Smooth muscle cell (in vitro differentiated cells): ENCODE measurements around the gene VASH2. TPM values are rescaled to one million over a fixed set of nuclear protein-coding genes. Genes with fewer than 3 reads are reported as not detected.
A peak's percentile ranks its signal among the peaks of the same experiment; 100 is the strongest.

Source experiments
- DNase-seq: peaks from one replicate; lab custom pipeline; 2025; ENCODE audit not compliant: unreplicated experiment; lab: John Stamatoyannopoulos, UW
- H2AFZ ChIP-seq: fragments of 200-600 bp; sonication (generic); 2 replicates; pipeline ENCODE4 v1.6.0; 2016; ENCODE audit warnings: antibody characterized with exemption, low read depth, mild to moderate bottlenecking
- H3F3A ChIP-seq: fragments of 200-600 bp; sonication (generic); 2 replicates; pipeline ENCODE4 v1.6.0; 2017; ENCODE audit warnings: antibody characterized with exemption, low read depth
- H3K27ac ChIP-seq: fragments of 200-600 bp; sonication (generic); 2 replicates; pipeline ENCODE4 v1.5.1; 2016; ENCODE audit warnings: low read depth, mild to moderate bottlenecking
- H3K27me3 ChIP-seq: fragments of 200-600 bp; sonication (generic); 2 replicates; pipeline ENCODE4 v1.6.1; 2016; ENCODE audit warnings: low read depth, mild to moderate bottlenecking
- H3K36me3 ChIP-seq: fragments of 200-600 bp; sonication (generic); 2 replicates; pipeline ENCODE4 v1.5.1; 2016; ENCODE audit warnings: low read depth
- H3K4me1 ChIP-seq: fragments of 200-600 bp; sonication (generic); 2 replicates; pipeline ENCODE4 v1.5.1; 2016; ENCODE audit warnings: low read depth
- H3K4me2 ChIP-seq: fragments of 200-600 bp; sonication (generic); 2 replicates; pipeline ENCODE4 v1.6.0; 2016; ENCODE audit warnings: mild to moderate bottlenecking
- H3K4me3 ChIP-seq: fragments of 200-600 bp; sonication (generic); 2 replicates; pipeline ENCODE4 v1.5.1; 2016; ENCODE audit warnings: mild to moderate bottlenecking
- H3K79me2 ChIP-seq: fragments of 200-600 bp; sonication (generic); 2 replicates; pipeline ENCODE4 v1.6.0; 2016; ENCODE audit warnings: low read depth, mild to moderate bottlenecking
- H3K9ac ChIP-seq: fragments of 200-600 bp; sonication (generic); 2 replicates; pipeline ENCODE4 v1.6.0; 2016; ENCODE audit warnings: low read depth
- H3K9me3 ChIP-seq: fragments of 200-600 bp; sonication (generic); replicated peaks from 2 replicates; pipeline ENCODE4 v1.5.1; 2016; ENCODE audit warnings: low read depth
- H4K20me1 ChIP-seq: fragments of 200-600 bp; sonication (generic); 2 replicates; pipeline ENCODE4 v1.6.0; 2016; ENCODE audit warnings: low read depth
- CTCF ChIP-seq: fragments of 200-600 bp; sonication (generic); IDR thresholded peaks from 2 replicates; pipeline ENCODE4 v1.5.1; 2017; ENCODE audit warnings: borderline replicate concordance, mild to moderate bottlenecking, antibody characterized with exemption; ENCODE audit not compliant: insufficient read depth, poor library complexity, severe bottlenecking
- WGBS: methylation state at CpG from one replicate; pipeline ENCODE4 v1.1.7; 2016; ENCODE audit warnings: low lambda C conversion rate; 5-methylcytosine and 5-hydroxymethylcytosine counted together
- polyA plus RNA-seq: library from polyadenylated mRNA; unstranded; fragments of >200 nt; fragmentation: Nextera tagmentation; extraction: Ambion mirVana; gene quantifications from 2 replicates; pipeline ENCODE4 v1.2.1, GENCODE V29; 2016
- total RNA-seq: library from RNA; depleted of rRNA; stranded (reverse); fragments of >200 nt; gene quantifications from 2 replicates; pipeline ENCODE4 v1.2.3, GENCODE V29; 2014

VASH2 gene
- total and polyA plus RNA-seq, 2 experiments from 2014 or later, result 6.9 to 16.0 TPM

- no peak overlapping the region for H3K9ac ChIP-seq
- no peaks in the 10 kb centered on the region for H3K79me2 ChIP-seq
- H3K4me2 ChIP-seq, result no peak overlapping the region
- no peak overlapping the region for H3K4me3 ChIP-seq
- H3K27me3 ChIP-seq, result no peaks in the 10 kb centered on the region
- WGBS, result 87% methylated on average over 5 of the region's 5 CpGs
- H3K36me3 ChIP-seq, result no peaks in the 10 kb centered on the region
- no peak overlapping the region for H2AFZ ChIP-seq
- no peaks in the 10 kb centered on the region for H4K20me1 ChIP-seq
- TF ChIP-seq CTCF, result no peak
- H3K4me1 ChIP-seq, result peaks cover 3% of the 10 kb centered on the region
- H3K27ac ChIP-seq, result no peak overlapping the region
- H3K9me3 ChIP-seq, result no peaks in the 10 kb centered on the region
- DNase-seq, result no peak
- H3F3A ChIP-seq, result no peaks in the 10 kb centered on the region
Observed at GRCh38 chr1:212966616-212967015, 16.3 kb downstream of the VASH2 start.

- H3K36me3 ChIP-seq, result no peaks in the 10 kb centered on the region
- H3K4me2 ChIP-seq, result no peak overlapping the region
- H3K79me2 ChIP-seq, result no peaks in the 10 kb centered on the region
- no peaks in the 10 kb centered on the region for H3K9me3 ChIP-seq
- no peaks in the 10 kb centered on the region for H3F3A ChIP-seq
- H3K9ac ChIP-seq, result no peak overlapping the region
- 73% methylated on average over 8 of the region's 8 CpGs for WGBS
- no peak overlapping the region for H2AFZ ChIP-seq
- H4K20me1 ChIP-seq, result no peaks in the 10 kb centered on the region
- peaks cover 3% of the 10 kb centered on the region for H3K4me1 ChIP-seq
- H3K27me3 ChIP-seq, result no peaks in the 10 kb centered on the region
- DNase-seq, result no peak
- no peak overlapping the region for H3K27ac ChIP-seq
- peak; percentile 36 for TF ChIP-seq CTCF
- H3K4me3 ChIP-seq, result no peak overlapping the region
Observed at GRCh38 chr1:212967801-212968200, 17.5 kb downstream of the VASH2 start.

GRCh38 chr1:212968368-212968863, 18.1 kb downstream of the VASH2 start:
- Histone ChIP-seq H3F3A (no peaks in the 10 kb centered on the region), H3K27ac (no peak overlapping the region), H2AFZ (no peak overlapping the region), H3K4me2 (no peak overlapping the region), H3K36me3 (no peaks in the 10 kb centered on the region), H4K20me1 (no peaks in the 10 kb centered on the region), H3K4me3 (no peak overlapping the region), H3K9ac (no peak overlapping the region), H3K79me2 (no peaks in the 10 kb centered on the region), H3K4me1 (peaks cover 3% of the 10 kb centered on the region), H3K27me3 (no peaks in the 10 kb centered on the region), H3K9me3 (no peaks in the 10 kb centered on the region)
- TF ChIP-seq CTCF, result no peak
- no peak for DNase-seq
- WGBS, result 92% methylated on average over 3 of the region's 3 CpGs

GRCh38 chr1:212970085-212970484, 19.7 kb downstream of the VASH2 start:
- Histone ChIP-seq H3K4me3 (no peak overlapping the region), H3K27ac (no peak overlapping the region), H3K4me2 (no peak overlapping the region), H3K9me3 (no peaks in the 10 kb centered on the region), H3K27me3 (no peaks in the 10 kb centered on the region), H3F3A (no peaks in the 10 kb centered on the region), H2AFZ (no peak overlapping the region), H3K9ac (no peak overlapping the region), H3K4me1 (peaks cover 3% of the 10 kb centered on the region), H4K20me1 (no peaks in the 10 kb centered on the region), H3K79me2 (no peaks in the 10 kb centered on the region), H3K36me3 (no peaks in the 10 kb centered on the region)
- DNase-seq, result no peak
- TF ChIP-seq CTCF, result no peak
- 86% methylated on average over 4 of the region's 4 CpGs for WGBS
